HG03354 (cell line): ENCODE results near the gene BRIX1.
A peak's percentile ranks its signal among the peaks of the same experiment; 100 is the strongest.
"Not testable (repeated sequence)": the region's sequence is repeated elsewhere in the genome, so short reads cannot be mapped to it uniquely, and the experiment has no call there.

Source experiments
- ATAC-seq: cut with Tn5 transposase; IDR thresholded peaks from one replicate; pipeline ENCODE4 v1.9.1; 2021; ENCODE audit warnings: mild to moderate bottlenecking; ENCODE audit not compliant: unreplicated experiment, poor library complexity, severe bottlenecking

BRIX1 gene

DNA sequence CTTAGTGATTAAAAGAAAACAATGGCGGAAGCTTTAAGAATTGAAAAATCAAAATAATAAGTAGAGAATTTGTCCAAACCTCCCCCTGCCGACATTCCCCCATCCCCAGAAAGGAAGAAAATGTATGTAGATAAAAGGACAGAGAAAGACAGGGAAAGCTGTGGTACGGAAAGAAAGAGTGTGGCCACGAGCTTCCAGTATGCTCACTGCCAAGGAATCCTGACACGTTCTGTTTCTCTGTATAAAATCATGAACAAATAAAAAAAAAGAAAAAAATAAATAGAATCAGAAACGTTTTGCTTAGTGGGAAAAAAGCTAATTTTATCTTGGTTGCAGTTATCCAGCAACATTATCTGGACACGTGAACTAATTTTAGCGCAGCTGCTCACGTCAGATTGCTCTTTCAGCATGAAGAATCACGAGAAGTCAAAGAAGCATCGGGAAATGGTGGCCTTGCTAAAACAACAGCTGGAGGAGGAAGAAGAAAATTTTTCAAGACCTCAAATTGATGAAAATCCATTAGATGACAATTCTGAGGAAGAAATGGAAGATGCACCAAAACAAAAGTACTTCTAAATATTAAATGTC is 29.0 kb downstream of the BRIX1 start:
- ATAC-seq: no peak

DNA sequence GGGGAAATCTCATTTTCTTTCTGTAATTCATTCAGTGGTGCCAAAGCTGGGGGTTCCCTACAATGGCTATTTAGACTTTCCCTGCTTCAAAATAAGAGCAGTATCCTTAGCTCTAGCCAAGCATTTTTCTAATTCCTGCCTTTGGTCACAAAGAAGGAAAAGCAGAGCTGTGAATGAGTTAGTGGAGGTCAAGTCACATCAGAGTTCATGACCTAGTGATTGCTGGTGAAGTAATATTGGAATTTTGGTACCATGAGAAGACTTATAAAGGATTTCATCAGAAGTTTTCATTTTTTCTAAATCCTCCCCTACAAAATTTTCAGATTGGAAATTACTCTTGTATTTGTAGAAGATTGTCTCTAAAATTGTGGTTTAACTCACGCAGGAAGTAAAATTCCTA is 41.8 kb downstream of the BRIX1 start:
- ATAC-seq: no peak

- ATAC-seq: peak; percentile 59
Observed at GRCh38 chr5:34957857-34958690, 42.6 kb downstream of the BRIX1 start.

DNA sequence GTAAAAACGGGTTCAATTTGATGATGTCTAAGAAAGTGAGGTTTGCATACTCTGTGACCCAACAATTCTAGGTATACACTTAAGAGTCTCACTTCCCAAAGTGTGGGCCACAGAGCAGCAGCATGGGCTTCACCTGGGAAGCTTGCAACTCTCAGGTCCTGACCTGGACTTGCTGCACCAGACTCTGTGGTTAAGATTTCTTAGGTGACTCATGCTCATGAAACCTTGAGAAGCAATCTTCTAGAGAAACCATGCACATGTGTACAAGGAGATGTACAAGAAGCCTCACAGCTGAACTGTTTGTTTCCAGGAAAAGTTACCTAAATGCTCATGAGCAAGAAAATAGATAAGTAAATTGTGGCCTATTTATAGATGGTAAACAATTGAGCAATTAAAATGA is 43.8 kb downstream of the BRIX1 start:
- peak; percentile 89 for ATAC-seq

GRCh38 chr5:34967540-34967939 is 52.0 kb downstream of the BRIX1 start:
- no peak for ATAC-seq

DNA sequence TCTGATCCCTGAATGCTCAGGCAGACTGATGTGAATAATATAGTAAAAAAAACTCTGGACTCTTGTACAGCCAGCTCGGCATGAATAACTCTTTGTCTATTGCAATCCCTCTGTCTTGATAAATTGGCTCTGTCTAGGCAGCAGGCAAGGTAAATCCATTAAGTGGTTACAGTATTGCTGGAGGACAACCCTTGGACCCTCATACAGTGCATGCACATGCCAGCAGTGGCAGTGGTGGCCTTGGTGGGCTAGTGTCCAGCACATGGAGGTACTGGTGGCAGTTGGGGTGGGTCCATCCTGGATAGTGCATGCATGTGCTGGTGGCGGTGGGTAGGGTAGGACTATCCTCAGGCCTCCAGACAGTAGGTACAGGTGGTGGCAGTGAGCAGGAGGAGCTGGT is 52.7 kb downstream of the BRIX1 start:
- no peak for ATAC-seq

DNA sequence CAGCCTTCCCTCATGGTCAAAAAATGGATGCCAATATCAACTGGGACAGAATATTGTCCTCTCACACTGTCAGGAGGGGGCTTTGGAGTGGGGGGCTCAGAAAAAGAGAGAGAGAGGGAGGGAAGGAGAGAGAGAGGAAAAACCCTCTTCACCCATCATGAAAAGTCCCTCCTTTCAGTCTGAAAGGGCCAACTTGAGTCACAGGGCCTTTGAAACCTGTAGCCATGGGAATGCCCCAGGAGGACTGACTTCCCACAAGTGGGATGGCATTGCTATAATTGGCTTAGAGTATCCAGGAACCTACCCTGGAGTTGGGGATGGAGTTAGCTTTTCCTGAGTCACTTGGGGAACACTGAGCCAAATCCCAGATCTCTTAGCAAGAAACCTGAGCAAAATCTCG is 55.0 kb downstream of the BRIX1 start:
- no peak for ATAC-seq

DNA sequence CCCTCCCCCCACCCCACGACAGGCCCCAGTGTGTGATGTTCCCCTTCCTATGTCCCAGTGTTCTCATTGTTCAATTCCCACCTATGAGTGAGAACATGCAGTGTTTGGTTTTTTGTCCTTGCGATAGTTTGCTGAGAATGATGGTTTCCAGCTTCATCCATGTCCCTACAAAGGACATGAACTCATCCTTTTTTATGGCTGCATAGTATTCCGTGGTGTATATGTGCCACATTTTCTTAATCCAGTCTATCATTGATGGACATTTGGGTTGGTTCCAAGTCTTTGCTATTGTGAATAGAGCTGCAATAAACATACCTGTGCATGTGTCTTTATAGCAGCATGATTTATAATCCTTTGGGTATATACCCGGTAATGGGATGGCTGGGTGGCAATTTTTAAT is 56.1 kb downstream of the BRIX1 start:
- not testable (repeated sequence) for ATAC-seq
